Activated CD4-positive, CD25-positive, alpha-beta regulatory T cell (primary cell): ENCODE results near the gene FREM2.

Experiments used
- DNase-seq, 4 experiments: peaks; one replicate each; lab custom pipeline; 2025; lab: John Stamatoyannopoulos, UW

FREM2 gene

GRCh38 chr13:38898481-38898880 lies 211.6 kb downstream of the FREM2 start:
- DNase-seq: no peak

- no peak for DNase-seq
These were observed 212.7 kb downstream of the FREM2 start for GRCh38 chr13:38899571-38899970.

DNA sequence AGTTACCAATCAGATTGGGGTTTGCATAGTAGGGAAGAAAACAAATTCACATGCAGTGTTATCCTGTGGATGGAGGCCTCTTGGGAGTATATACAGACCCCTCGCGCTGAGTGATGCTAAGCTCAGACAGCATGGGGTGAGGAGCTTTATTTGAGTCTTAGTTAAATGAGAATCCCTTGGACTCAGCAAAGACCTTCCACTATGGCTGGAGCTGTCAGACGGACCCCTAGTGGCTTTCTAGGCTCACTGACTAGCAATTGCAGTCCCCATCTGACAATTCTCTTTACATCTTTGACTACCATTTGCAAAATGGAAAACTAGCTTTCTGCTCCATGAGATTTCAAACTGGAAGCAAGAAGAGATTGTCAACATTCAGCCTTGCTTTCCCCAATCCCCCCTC lies 213.3 kb downstream of the FREM2 start:
- no peak for DNase-seq

- DNase-seq: no peak
These were observed 215.7 kb downstream of the FREM2 start for GRCh38 chr13:38902551-38902950.

DNA sequence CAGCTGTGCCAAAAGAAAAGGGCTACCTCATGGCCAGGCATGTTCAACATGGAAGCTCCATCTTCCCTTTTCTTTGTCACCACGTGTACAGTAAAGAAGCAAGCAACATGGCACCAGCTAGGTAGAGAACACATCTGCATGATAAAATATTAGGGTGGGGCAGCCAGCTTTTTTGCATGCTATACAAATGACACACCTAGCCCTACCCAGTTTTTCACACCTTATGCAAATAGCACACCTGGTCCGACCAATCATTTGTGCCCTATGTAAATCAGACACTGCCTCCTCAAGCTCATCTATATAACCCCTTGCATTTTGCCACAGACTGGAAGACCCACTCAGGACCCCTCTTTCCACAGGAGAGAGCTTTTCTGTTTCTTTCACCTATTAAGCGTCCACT lies 218.2 kb downstream of the FREM2 start:
- no peak for DNase-seq

DNA sequence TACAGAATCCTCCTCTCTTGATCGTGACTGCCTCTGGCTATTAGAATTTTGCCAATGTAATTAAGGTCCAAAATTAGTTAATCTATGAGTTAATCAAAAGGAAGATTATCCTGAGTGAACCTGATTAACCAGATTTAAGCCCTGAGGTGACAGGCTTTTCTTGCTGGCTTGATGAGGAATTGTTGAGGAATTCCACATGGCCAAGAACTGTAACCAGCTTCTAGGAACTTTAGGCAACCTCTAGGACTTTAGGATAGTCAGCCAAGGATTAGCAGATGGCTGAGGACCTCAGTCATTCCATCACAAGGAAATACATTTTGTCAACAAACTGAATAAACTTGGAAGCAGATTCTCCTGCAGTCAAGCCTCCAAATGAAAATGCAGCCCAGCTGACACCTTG lies 219.0 kb downstream of the FREM2 start:
- DNase-seq: no peak

GRCh38 chr13:38908574-38908973 lies 221.7 kb downstream of the FREM2 start:
- DNase-seq: no peak

DNA sequence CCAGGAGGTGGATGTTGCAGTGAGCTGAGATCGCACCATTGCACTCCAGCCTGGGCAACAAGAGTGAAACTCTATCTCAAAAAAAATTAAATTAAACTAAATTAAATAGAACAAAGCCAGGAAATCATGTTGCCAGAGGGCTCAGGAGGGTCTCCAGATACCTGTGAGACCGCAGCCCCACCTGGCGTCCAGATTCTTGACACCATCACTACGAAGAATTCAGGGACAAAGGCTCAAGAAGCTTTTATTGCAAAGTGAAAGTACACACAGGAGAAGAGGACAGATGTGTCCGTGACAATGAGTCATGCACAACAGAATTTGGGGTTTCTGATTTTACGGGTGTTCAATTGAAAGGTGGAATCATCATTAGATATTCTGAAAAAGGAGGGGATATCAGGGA lies 227.2 kb downstream of the FREM2 start:
- DNase-seq: no peak

GRCh38 chr13:38921081-38921480 lies 234.2 kb downstream of the FREM2 start:
- no peak for DNase-seq

GRCh38 chr13:38922170-38922569 lies 235.3 kb downstream of the FREM2 start:
- no peak for DNase-seq

GRCh38 chr13:38933786-38934185 lies 246.9 kb downstream of the FREM2 start:
- DNase-seq: no peak
